SKM-1 (cell line): ENCODE data around the gene DIS3L.
"Not testable (repeated sequence)": the region's sequence is repeated elsewhere in the genome, so short reads cannot be mapped to it uniquely, and the experiment has no call there.

Source experiments
- DNase-seq: peaks from one replicate; lab custom pipeline; 2025; ENCODE audit not compliant: unreplicated experiment; lab: John Stamatoyannopoulos, UW

The DIS3L gene

DNA sequence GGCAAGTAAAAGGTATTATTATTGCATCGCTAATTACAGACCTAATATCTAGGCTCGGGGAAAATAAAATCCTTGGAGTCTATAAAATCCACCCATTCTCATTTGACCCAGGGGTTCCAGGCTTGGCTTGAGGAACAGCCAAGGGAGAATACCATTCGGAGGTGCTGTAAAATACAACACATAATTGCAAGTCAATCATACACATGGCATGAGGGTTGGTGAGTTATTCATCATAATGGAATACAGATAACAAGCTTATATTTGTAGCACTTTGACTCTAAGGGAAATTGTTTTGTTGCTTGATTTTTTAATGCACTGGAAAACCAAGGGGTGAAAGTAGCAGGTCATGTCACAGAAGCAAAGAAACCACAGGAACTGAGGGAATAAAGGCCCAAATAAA lies 16.8 kb upstream of the DIS3L start:
- no peak for DNase-seq

DNA sequence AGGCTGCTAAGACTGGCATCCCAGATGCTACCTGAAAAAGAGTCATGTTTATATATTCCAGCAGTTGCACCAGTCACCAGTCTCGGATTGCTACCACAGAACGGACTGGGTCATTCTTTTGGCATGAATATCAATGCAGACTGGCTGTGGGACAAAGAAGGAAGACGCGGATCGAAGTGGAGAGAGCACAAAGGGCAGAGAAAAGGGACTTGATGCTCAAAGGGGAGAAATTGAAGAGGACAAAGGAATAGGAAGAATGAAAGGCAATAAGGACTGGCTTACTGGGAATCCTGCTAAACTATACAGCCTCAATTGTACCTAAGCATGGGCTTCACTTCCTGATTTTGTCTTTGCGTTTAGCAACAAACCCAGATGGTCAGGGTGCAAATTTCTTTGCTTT lies 15.3 kb upstream of the DIS3L start:
- DNase-seq = no peak

- DNase-seq = no peak
These were observed 14.7 kb upstream of the DIS3L start for GRCh38 chr15:66278671-66279070.

- DNase-seq = no peak
These were observed 9.1 kb upstream of the DIS3L start for GRCh38 chr15:66284271-66284670.

DNA sequence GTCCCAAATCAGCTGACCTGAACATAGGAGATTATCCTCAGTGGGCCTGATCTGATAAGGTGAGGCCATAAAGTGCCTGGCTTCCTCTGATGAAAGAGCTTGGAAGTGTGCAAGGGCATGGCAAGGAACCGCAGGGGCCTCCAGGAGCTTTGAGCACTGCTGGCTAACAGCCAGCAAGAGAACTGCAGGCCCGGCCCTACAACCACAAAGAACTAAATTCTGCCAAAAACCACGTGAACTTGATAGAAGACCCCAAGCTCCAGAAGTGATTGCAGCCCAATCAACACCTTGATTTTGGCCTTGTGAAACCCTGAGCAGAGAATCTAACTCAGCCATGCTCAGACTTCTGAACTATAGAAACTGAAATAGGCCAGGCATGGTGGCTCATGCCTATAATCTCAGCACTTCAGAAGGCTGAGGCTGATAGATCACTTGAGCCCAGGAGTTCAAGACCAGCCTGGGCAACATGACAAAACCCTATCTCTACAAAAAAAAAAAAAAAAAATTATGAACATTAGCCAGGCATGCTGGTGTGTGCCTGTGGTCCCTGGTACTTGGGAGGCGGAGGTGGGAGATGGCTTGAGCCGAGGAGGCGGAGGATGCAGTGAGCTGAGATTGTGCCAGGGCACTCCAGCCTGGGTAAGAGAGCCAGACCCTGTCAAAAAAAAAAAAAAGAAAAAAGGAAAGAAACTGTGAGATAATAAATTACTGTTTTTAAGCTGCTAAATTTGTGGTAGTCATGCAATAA lies 7.7 kb upstream of the DIS3L start:
- no peak for DNase-seq

DNA sequence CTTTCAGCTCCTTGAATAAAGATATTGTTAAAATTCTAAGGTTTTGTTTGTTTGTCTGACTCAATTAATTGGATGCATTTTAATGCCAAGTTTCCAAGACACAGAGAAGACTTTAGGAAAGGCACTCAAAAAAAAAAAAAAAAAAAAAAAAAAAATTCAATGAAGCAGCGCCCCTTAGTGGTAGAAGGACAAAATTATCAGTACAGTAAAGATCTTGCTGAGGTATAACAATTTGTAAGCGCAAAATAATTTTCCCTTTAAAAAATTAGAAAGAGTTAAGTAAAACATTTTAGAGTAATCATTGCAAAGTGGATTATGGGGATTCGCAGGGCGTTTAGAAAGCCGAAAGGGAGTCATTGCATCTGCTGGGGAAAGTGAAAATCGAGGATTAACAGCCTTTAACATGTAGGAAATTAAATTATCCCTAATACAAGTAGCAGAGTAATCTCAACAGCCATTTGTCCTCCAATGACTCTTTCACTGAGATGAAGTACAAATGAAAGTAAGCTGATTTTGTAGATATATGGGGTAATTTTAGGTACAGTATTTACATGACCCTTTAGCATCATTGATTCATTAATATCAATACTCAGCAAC lies 5.8 kb upstream of the DIS3L start:
- no peak for DNase-seq

DNA sequence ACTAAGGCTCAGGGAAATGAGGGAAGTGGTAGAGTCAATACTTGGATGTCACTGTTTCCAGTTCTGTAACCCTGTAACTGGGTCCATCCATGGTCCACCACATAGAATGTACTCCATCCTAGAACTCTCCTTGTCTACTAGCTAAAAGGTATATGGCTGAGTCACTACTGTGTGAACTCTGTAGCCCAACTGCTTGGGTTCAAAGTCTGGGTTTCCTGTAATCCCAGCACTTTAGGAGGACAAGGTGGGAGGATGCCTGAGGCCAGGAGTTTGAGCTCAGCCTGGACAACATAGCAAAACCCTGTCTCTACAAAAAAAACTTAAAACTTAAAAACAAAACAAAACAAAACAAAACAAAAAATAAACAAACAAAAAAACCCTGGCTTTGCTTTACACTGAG lies 5.3 kb upstream of the DIS3L start:
- no peak for DNase-seq

DNA sequence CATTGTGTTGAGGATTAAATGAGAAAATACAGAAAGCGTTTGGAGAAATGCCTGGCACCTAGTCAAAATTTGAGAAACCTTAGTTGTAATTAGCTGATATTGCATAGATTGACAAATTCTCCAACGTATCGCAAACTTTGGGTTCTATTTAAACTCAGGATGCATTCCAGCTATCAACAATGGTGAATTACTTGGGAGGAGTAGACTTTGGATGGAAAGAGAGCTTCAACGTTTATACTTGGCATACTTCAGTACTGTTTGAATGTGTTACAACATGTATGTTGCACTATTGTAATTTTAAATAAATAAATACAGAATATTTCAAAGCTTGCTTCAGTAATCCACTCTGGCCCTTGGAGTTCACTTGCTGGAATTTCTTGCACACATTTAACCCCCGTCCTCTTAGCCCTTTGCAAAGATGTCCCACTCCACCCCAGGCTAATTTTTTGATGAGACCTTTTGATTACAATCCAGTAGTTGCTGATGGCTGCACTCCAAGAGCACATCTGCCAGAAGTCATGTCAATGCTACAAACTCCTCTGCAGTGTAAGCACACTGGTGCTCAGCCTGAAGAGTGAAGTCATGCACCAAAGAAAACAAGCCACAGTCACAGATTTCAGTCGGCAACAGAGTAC lies 4.7 kb upstream of the DIS3L start:
- no peak for DNase-seq

DNA sequence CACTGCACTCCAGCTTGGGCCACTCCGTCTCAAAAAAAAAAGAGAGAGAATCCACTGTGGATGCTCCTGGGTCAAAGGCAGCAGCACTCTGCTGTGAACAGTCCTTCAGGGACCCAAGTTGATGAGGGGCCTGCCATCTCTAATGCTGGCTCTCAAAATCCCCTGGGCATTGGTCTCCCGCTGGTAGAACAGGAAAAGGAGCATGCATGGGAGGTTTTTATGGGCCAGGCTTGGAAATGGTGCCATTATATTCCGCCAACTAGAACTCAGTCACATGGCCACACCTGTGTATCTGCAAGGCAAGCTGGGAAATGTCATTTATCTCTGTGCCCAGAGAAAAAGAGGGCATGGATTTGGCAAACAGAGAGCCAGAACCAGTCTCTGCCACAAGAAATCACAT lies 3.4 kb upstream of the DIS3L start:
- DNase-seq = no peak

DNA sequence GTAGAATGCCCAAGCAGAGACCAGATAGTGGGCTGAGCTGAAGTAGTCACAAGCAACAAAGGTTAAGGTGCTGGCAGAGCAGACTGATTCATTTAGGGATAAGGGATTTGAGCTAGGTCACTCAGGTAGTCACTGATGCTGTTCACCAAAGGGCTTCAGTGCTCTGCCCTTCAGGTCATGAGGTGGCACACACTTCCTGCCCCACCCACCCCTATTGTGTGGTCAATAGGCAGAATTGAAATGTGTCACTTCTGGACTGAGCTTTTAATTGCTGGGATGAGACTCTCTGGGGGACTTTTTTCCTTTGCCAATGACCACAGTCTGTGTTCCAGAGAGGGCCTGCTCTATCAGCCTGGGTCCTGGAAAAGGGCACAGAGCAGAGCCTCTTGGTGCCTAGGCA lies 2.9 kb upstream of the DIS3L start:
- DNase-seq = no peak

GRCh38 chr15:66291816-66292570 lies 1.4 kb upstream of the DIS3L start:
- no peak for DNase-seq

- no peak for DNase-seq
These were observed 573 bp upstream of the DIS3L start for GRCh38 chr15:66292571-66293418.

DNA sequence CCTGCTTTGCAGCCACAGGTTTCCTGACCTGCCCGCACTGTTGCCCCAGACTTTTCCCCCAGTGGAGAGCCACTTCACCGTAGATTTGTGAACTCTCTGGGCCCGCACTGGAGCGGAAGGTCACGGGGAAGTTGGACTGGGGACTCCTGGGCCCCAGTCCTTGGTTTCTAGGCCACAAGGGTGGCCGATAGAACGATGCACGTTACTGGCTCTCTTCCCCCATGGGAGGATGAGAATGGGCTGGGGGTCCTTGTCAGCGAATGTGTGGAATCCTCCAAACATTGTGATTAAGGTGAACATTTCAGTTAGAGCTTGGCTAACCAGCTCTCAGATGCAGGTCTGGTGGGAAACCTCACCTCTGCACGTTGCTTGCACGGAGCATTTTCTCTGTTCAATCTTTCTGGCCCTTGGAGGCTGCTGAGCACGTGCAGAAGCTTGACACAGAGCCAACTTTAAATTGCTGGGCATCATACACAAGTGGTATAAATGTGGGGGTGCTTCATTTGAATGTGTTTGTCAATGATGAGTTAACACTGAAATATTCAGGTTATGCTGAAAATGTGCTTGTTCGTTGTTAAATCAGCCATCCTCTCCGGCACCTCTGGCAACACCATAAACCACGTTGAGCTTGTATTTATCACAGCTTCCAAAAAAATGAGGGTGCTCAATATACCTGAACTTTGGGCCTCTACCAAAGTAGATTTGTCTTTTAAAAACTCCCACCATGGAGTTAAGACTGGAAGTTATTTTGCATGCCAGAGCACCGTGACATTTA lies 976 bp downstream of the DIS3L start:
- DNase-seq = peak; percentile 51

DNA sequence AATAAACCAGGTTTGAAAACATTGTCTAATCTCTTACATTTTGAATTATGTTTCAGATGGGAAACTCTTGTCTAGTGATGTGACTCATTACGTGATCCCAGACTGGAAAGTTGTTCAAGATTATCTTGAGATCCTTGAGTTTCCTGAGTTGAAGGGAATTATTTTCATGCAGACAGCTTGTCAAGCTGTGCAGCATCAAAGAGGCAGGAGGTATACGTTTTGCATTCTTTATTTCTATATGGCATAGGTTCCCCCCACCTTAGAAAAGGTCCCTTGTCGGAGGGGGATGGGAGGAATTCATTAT lies 1.5 kb downstream of the DIS3L start:
- no peak for DNase-seq

DNA sequence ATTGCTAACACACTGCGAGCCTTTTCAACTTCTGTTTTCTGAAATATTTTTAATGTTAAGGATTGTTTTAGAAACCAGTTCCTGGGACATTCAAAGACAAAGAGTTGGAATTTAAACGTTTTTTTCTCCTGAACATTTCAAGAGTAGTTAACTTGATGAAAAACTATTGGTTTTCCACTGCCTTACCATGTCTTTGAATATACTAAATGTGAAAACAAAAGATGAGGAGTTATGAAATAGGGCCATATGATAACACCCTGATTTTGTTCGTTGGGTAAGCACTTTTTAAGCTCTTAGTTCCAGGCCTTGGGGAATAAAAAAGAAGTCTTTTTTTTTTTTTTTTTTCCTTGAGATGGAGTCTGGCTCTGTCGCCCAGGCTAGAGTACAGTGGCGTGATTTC lies 2.8 kb downstream of the DIS3L start:
- DNase-seq = no peak

DNA sequence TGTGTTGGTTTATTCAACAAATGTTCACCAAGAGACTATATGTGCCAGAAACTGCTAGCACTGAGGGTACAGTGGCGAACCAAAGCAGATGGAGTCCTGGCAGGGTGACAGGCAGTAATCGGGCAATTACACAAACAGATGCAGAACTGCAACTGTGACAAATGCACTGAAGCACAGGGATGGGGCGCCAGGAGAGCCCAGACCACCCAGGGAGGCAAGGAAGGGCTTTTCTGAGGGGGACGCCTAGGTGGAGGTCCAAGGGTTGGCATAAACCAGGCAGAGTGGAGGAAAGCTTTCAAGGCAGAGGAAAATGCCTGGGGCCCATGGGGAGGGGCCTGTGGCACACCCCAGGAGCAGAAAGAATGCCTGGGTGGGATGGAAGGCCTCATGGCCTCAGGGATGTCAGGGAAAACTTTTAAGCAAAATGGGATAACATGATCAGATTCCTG lies 5.5 kb downstream of the DIS3L start:
- no peak for DNase-seq

- DNase-seq = no peak
These were observed 9.3 kb downstream of the DIS3L start for GRCh38 chr15:66302489-66303278.

GRCh38 chr15:66304425-66304824 lies 11.1 kb downstream of the DIS3L start:
- DNase-seq = not testable (repeated sequence)

DNA sequence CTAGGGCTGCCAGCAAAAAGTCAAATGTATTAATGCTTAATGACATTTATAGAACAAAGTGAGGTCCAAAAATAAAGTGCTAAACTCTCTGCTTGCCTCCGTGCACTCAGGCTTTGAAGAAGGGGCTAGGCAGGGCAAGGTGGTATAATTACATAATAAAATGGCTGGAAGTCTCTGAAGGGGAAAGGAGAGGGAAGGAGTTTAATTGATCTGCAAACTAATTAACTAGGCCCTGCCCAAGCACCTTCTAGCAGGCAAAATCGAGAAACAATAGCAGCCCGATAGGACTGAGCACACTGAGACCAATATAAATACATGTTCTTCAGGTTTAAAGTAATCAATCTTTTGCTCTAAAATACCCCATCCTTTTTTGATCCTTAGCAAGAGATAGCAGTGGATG lies 13.0 kb downstream of the DIS3L start:
- DNase-seq = no peak
